GM06990 (cell line): ENCODE data around the gene IFRD2.

ENCODE experiments used
- DNase-seq: peaks from one replicate; pipeline ENCODE4 v3.0.0-alpha.2; 2011; ENCODE audit not compliant: insufficient read length; ENCODE audit errors: extremely low read depth
- H3K27me3 ChIP-seq: replicated peaks from 2 replicates; pipeline ENCODE4 v1.6.0; 2011; ENCODE audit warnings: low read length; ENCODE audit not compliant: control insufficient read depth, insufficient read depth
- H3K36me3 ChIP-seq: 2 replicates; pipeline ENCODE4 v1.5.1; 2011; ENCODE audit warnings: low read length; ENCODE audit not compliant: control insufficient read depth, insufficient read depth
- H3K4me3 ChIP-seq: replicated peaks from 2 replicates; pipeline ENCODE4 v1.5.1; 2011; ENCODE audit warnings: low read depth, mild to moderate bottlenecking, control low read depth, low read length
- CTCF ChIP-seq: IDR thresholded peaks from 2 replicates; pipeline ENCODE4 v1.5.1; 2011; ENCODE audit warnings: low read length, control low read depth, mild to moderate bottlenecking, inconsistent platforms; ENCODE audit not compliant: insufficient read depth, poor library complexity, severe bottlenecking

The IFRD2 gene

DNA sequence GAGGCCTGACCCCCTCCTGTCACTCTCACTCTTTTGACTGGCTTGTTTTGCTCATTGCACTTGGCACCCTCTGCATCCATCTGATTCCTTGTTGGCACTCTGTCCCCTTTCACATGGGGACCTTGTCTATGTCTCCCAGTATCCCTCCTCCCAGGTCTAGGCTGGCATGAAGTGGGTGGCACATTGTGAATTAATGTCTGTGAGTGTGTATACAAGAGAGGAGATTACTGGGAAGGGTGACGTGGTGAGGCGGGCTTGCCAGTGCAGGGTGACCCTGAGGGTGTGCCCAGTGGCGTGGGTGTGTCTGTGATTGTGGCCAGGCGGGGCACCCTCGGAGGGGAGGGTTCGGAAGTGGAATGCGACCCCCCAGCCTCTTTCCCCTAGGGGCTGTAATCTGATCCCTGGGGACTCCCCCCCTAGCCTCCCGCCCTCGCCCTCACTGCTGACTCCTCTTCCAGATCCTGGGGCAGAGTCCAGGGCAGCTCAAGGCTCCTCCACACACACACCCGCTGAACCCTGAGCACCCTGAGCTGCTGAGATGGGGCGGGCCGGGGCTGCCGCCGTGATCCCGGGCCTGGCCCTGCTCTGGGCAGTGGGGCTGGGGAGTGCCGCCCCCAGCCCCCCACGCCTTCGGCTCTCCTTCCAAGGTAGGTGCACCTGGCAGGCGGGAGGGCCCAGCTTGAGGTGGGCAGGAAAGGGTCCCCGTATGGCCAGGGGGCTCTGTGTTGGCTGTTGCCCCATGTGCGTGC lies 23.4 kb downstream of the IFRD2 start, which contains the start of gene SEMA3B:
Gene SEMA3B (plus strand): TSS at position 445 of the 749 bp plus-strand sequence. CDS start 94 bp downstream, at position 539.
- Histone ChIP-seq H3K4me3 (no peak within 1 kb of the TSS), H3K27me3 (no peaks in the 10 kb centered on the region; the same call in 1 of the 2 replicates), H3K36me3 (no peaks in the 10 kb centered on the region)
- TF ChIP-seq CTCF: no peak
- no peak for DNase-seq

- DNase-seq: no peak
- no peaks in the 10 kb centered on the region for H3K36me3 ChIP-seq
- no peak for TF ChIP-seq CTCF
- no peaks in the 10 kb centered on the region for H3K27me3 ChIP-seq
- H3K4me3 ChIP-seq: no peak overlapping the region
Measured at GRCh38 chr3:50268276-50268675, 24.0 kb downstream of the IFRD2 start.

- no peak overlapping the region for H3K4me3 ChIP-seq
- TF ChIP-seq CTCF: no peak
- DNase-seq: no peak
Measured at GRCh38 chr3:50267280-50267913, 24.8 kb downstream of the IFRD2 start.

GRCh38 chr3:50266836-50267235 lies 25.4 kb downstream of the IFRD2 start:
- H3K36me3 ChIP-seq: no peaks in the 10 kb centered on the region
- DNase-seq: no peak
- no peak for TF ChIP-seq CTCF
- H3K27me3 ChIP-seq: no peaks in the 10 kb centered on the region
- H3K4me3 ChIP-seq: no peak overlapping the region

More at GRCh38 chr3:50267280-50267913, 24.8 kb downstream of the IFRD2 start:
- H3K36me3 ChIP-seq: no peaks in the 10 kb centered on the region
- no peaks in the 10 kb centered on the region for H3K27me3 ChIP-seq

DNA sequence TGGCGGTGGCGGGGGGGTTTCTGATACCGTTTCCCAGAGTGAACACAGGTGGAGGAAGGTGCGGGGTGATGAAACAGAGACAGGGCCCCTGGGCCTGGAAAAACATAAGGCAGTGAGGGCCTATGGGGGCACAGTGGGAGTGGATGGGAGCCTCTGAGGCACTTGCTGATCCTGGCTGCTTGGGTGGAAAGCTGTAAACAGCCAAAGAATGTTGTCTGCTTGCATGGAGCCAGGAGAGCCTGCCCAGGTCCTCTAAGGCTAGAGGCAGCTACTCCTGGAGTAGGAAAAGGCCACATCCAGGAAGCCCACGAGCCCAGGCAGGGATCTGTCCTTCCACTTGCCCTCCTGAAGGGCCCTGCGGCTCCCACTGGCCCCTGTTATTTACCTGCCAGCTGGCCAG lies 26.2 kb downstream of the IFRD2 start:
- Histone ChIP-seq H3K27me3 (no peaks in the 10 kb centered on the region), H3K4me3 (no peak overlapping the region), H3K36me3 (no peaks in the 10 kb centered on the region)
- TF ChIP-seq CTCF: no peak
- no peak for DNase-seq
